ENCODE results near the gene TSC2.
"Not testable (repeated sequence)": the region's sequence is repeated elsewhere in the genome, so short reads cannot be mapped to it uniquely, and the experiment has no call there.

TSC2 gene

DNA sequence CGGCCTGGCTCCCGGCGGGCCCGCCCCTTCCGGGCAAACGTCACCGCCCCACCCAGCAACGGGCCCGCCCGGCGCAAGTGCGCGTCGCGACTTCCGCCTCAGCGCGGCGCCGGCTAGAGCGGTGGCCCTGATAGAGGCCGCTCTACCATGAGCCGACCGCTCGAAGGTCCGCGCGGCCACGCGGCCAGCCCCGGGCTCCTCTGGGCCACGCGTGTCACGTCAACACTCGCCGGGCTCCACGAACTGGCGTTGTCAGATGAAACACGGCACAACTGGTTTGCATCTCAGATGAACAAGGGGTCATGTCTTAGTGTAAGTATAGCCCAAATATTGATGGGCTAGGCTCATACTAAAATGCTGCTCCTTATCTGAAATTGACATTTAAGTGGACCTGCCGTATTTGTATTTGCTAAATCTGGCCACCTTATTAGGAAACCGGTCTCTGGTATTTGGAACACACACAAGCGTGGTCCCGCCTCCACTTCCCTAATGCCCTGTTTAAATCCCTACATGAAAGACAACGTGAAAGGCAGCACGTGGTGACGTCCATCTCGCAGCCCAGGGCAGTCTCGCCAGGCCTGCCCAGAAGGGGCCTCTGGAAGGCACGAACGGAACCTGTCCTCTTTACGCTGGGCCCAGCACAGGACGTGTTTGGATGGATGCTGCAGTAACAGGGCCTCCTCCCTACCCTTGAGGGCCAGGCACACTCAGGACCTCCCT, 37.8 kb upstream of the TSC2 start, which contains the start of gene ZNF598:
TSS of gene ZNF598 (minus strand) at position 31 of the 720 bp plus-strand sequence.
- TF ChIP-seq, protein P1, sequence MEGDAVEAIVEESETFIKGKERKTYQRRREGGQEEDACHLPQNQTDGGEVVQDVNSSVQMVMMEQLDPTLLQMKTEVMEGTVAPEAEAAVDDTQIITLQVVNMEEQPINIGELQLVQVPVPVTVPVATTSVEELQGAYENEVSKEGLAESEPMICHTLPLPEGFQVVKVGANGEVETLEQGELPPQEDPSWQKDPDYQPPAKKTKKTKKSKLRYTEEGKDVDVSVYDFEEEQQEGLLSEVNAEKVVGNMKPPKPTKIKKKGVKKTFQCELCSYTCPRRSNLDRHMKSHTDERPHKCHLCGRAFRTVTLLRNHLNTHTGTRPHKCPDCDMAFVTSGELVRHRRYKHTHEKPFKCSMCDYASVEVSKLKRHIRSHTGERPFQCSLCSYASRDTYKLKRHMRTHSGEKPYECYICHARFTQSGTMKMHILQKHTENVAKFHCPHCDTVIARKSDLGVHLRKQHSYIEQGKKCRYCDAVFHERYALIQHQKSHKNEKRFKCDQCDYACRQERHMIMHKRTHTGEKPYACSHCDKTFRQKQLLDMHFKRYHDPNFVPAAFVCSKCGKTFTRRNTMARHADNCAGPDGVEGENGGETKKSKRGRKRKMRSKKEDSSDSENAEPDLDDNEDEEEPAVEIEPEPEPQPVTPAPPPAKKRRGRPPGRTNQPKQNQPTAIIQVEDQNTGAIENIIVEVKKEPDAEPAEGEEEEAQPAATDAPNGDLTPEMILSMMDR (IDR thresholded peaks at IDR 0.05; ENCODE audit: extremely low read depth, insufficient read depth, missing control alignments): no peak
- in situ Hi-C loops (cut with MboI; ENCODE audit: low pct_unique_long_range_greater_than_20kb, low sequenced_read_pairs, unreplicated experiment): no loop called here
- peak; percentile 98 for DNase-seq (ENCODE audit: low spot score)

GRCh38 chr16:2011726-2012125, 36.1 kb upstream of the TSC2 start:
- in situ Hi-C loops (cut with MboI; ENCODE audit: low pct_unique_long_range_greater_than_20kb, low sequenced_read_pairs, unreplicated experiment); DNase-seq (ENCODE audit: low spot score): not testable (repeated sequence)

- in situ Hi-C loops (cut with MboI; ENCODE audit: low pct_unique_long_range_greater_than_20kb, low sequenced_read_pairs, unreplicated experiment): no loop called here
- no peak for DNase-seq (ENCODE audit: low spot score)
- TF ChIP-seq, protein P1 (IDR thresholded peaks at IDR 0.05; ENCODE audit: extremely low read depth, insufficient read depth, missing control alignments): no peak
These were observed 34.3 kb upstream of the TSC2 start for GRCh38 chr16:2013527-2013926.

DNA sequence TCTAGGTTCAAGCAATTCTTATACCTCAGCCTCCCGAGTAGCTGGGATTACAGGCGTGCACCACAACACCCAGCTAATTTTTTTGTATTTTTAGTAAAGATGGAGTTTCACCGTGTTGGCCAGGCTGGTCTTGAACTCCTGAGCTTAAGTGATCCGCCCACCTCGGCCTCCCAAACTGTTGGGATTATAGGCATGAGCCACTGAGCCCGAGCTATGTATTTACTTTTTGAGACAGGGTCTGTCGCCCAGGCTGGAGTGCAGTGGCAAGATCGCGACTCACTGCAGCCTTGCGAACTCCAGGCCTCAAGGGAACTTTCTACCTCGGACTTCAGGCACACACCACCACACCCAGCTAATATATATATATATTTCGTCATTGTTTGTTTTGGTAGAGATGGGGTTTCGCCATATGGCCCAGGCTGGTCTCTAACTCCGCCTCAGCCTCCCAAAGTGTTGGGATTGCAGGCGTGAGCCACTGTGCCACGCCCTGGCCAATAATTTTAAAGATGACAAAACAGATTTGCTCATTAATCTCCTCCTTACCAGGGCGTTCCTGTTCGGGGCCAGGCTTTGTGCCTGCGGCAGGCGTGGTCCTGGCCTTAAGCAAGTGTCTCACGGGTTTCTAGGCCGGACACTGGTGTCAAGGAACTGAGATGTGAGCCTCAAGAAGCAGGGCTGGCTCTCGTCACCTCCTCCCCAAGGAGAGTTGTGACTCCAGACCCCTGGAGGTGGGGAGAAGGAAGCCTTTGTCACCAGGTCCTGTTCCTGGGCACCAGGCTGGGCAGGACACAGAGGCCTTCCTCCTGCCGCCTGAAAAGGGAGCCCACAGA, 32.5 kb upstream of the TSC2 start:
- TF ChIP-seq, protein P1 (IDR thresholded peaks at IDR 0.05; ENCODE audit: extremely low read depth, insufficient read depth, missing control alignments): no peak
- in situ Hi-C loops (cut with MboI; ENCODE audit: low pct_unique_long_range_greater_than_20kb, low sequenced_read_pairs, unreplicated experiment): no loop called here
- no peak for DNase-seq (ENCODE audit: low spot score)

DNA sequence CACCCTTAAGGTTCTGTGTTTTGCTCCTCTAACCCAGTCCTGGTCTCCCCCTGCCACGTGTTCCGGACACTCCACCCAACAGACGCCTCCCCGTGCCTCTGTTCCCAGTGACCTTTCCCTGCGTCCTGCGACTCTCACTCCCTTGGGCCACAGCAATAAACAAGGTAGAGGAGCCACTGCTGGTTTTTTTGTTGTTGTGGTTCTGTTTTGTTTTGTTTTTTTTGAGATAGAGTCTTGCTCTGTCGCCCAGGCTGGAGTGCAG, 31.9 kb upstream of the TSC2 start:
- DNase-seq (ENCODE audit: low spot score): no peak
- TF ChIP-seq, protein P1 (IDR thresholded peaks at IDR 0.05; ENCODE audit: extremely low read depth, insufficient read depth, missing control alignments): no peak
- in situ Hi-C loops (cut with MboI; ENCODE audit: low pct_unique_long_range_greater_than_20kb, low sequenced_read_pairs, unreplicated experiment): no loop called here

- TF ChIP-seq, protein P1 (IDR thresholded peaks at IDR 0.05; ENCODE audit: extremely low read depth, insufficient read depth, missing control alignments): peak; percentile 48
These were observed 31.3 kb upstream of the TSC2 start for GRCh38 chr16:2016407-2016922.

GRCh38 chr16:2019518-2019920, 28.3 kb upstream of the TSC2 start, which contains the start of gene NPW:
Gene NPW, plus strand, starts transcription at chr16:2019785.
- in situ Hi-C loops (cut with MboI; ENCODE audit: low pct_unique_long_range_greater_than_20kb, low sequenced_read_pairs, unreplicated experiment): no loop called here
- DNase-seq (ENCODE audit: low spot score): no peak
- TF ChIP-seq, protein P1 (IDR thresholded peaks at IDR 0.05; ENCODE audit: extremely low read depth, insufficient read depth, missing control alignments): no peak

More at GRCh38 chr16:2016407-2016922, 31.3 kb upstream of the TSC2 start:
- in situ Hi-C loops (cut with MboI; ENCODE audit: low pct_unique_long_range_greater_than_20kb, low sequenced_read_pairs, unreplicated experiment): no loop called here
- no peak for DNase-seq (ENCODE audit: low spot score)

Data from GM13977 (cell line).